ENCODE measurements around the gene LARGE1. TPM values are rescaled to one million over a fixed set of nuclear protein-coding genes. Genes with fewer than 3 reads are reported as not detected.

The LARGE1 gene
- total RNA-seq, 1 experiment from 2014 or later: 30.7 TPM

DNA sequence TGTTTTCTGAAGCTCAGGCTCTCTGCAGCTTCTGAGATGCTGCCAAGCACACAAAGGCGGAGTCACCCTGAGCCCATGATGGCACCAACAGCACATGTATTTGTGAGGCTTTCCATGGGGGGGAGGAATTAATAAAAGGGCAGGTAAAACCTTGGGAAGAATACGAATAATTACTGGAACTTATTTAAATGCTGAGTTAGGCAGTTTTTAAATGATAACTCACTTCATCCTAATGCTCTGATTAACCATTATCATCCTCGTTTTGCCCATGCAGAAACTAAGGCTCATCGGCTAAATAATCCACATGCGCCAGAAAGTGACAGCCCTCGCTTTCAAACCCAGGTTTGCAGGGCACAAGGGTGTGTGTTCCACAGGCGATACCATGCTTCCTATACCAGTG lies 35.4 kb downstream of the LARGE1 start:
- no peaks in the 10 kb centered on the region for H3K27me3 ChIP-seq (ENCODE audit: control insufficient read depth, insufficient read depth, low read length)
- H3K4me3 ChIP-seq (ENCODE audit: insufficient read depth, low read depth, low read length): no peak overlapping the region
- no peak for DNase-seq
- no peaks in the 10 kb centered on the region for H3K36me3 ChIP-seq (replicated peaks; ENCODE audit: control insufficient read depth, insufficient read depth, low read length)

DNA sequence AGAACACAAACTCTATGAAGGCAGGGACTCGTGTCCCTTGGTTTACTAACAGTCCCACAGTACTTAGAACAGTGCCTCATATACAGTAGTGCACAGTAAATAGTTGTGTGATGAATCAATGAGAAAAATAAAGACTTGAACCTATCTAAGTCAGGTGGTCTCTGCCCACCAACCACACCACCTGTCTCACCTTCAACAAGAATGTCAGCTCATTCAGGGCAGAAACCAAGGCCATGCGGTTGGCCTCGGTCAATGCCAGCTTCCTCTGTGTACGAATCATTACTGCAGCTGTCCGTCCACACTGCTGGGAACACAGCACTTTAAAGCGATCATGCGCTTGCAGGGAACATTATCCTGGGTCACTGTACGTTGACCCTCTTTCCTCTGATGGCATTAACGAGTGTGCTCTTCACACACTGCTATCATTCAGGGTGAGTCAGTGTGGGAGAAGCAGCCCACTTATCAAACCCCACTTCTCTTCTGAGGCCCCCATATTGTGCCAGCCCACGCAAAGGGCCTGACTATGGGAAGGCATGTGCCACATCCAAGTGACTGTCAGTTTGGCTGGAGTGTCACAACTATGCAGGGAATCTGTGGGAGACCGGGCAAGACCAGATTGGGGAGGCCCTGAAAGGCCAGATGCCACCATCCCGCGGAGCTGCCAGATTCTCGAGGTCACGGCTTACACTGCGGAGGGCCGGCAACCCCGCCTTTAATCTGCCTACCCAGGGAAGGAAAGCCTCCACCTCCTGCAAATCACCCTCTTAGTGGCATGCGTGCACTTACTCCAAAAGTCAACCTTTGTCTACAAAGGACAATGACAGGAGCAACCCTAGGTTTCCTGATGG lies 36.1 kb downstream of the LARGE1 start:
- no peak for DNase-seq
- Histone ChIP-seq H3K27me3 (ENCODE audit: control insufficient read depth, insufficient read depth, low read length) (no peaks in the 10 kb centered on the region), H3K36me3 (replicated peaks; ENCODE audit: control insufficient read depth, insufficient read depth, low read length) (no peaks in the 10 kb centered on the region), H3K4me3 (ENCODE audit: insufficient read depth, low read depth, low read length) (no peak overlapping the region)

DNA sequence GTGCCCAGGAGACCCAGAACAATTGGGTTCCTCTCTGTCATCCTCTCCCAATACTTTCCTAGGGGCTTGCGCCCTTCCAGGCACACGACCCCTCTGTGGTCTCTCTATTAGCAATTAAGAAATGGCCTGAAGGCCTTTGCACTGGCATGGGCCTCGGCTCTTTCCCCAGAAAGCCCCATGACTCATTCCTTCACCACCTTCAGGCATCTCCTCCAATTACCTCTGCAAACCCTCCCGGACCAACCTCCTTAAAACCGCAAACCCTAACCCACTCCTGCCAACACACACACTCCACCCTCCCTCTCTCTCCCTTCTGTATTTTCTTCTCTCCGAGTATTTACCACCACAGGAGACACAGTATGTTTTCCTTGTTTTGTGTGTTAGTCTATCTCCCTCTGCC lies 36.7 kb downstream of the LARGE1 start:
- Histone ChIP-seq H3K4me3 (ENCODE audit: insufficient read depth, low read depth, low read length) (no peak overlapping the region), H3K27me3 (ENCODE audit: control insufficient read depth, insufficient read depth, low read length) (no peaks in the 10 kb centered on the region), H3K36me3 (replicated peaks; ENCODE audit: control insufficient read depth, insufficient read depth, low read length) (no peaks in the 10 kb centered on the region)
- no peak for DNase-seq

GRCh38 chr22:33882991-33883390 lies 37.3 kb downstream of the LARGE1 start:
- Histone ChIP-seq H3K36me3 (replicated peaks; ENCODE audit: control insufficient read depth, insufficient read depth, low read length) (no peaks in the 10 kb centered on the region), H3K27me3 (ENCODE audit: control insufficient read depth, insufficient read depth, low read length) (no peaks in the 10 kb centered on the region), H3K4me3 (ENCODE audit: insufficient read depth, low read depth, low read length) (no peak overlapping the region)
- no peak for DNase-seq

GRCh38 chr22:33880986-33881385 lies 39.3 kb downstream of the LARGE1 start:
- DNase-seq: no peak
- no peaks in the 10 kb centered on the region for H3K27me3 ChIP-seq (ENCODE audit: control insufficient read depth, insufficient read depth, low read length)
- no peak overlapping the region for H3K4me3 ChIP-seq (ENCODE audit: insufficient read depth, low read depth, low read length)
- no peaks in the 10 kb centered on the region for H3K36me3 ChIP-seq (replicated peaks; ENCODE audit: control insufficient read depth, insufficient read depth, low read length)

DNA sequence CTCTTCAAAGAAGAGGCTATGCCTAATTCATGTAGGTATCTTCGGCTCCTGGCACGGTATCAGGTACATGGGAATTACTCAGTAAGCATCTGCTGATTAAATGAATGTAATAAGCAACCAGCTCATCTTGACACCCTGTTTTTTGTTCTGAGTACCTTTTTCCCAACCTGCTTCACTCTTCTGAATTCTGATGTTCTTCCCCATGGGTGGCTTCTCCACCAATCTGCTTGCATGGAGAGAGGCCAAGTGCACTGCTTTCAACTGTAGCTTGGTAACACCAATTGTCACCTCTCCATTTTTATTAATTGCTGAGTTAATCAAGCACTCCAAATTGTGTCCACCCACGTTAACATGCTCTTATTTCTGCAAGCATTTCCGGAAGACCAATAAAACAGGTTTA lies 40.5 kb downstream of the LARGE1 start:
- H3K36me3 ChIP-seq (replicated peaks; ENCODE audit: control insufficient read depth, insufficient read depth, low read length): no peaks in the 10 kb centered on the region
- H3K27me3 ChIP-seq (ENCODE audit: control insufficient read depth, insufficient read depth, low read length): no peaks in the 10 kb centered on the region
- H3K4me3 ChIP-seq (ENCODE audit: insufficient read depth, low read depth, low read length): no peak overlapping the region
- no peak for DNase-seq

- no peaks in the 10 kb centered on the region for H3K36me3 ChIP-seq (replicated peaks; ENCODE audit: control insufficient read depth, insufficient read depth, low read length)
- no peak overlapping the region for H3K4me3 ChIP-seq (ENCODE audit: insufficient read depth, low read depth, low read length)
- DNase-seq: no peak
- H3K27me3 ChIP-seq (ENCODE audit: control insufficient read depth, insufficient read depth, low read length): no peaks in the 10 kb centered on the region
Observed at GRCh38 chr22:33875316-33875715, 45.0 kb downstream of the LARGE1 start.

DNA sequence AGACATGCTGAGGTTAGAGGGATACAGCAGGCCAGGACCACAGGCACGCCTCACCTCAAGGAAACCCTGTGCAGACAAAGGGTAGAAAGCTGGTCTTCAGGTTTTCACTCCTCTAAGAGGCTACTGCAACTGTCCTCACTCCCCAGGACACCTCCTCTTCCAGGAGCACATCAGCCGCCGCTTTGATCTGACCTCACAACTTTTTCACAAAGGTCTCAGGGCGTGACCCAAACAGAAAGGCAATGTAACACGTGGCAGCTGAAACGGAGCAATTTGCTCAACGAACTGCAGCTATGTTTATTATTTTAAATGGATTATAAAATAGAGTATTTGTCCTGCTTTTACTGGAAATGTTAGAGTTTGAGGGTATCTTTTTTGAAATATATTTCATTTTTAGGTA lies 46.1 kb downstream of the LARGE1 start:
- no peaks in the 10 kb centered on the region for H3K27me3 ChIP-seq (ENCODE audit: control insufficient read depth, insufficient read depth, low read length)
- DNase-seq: peak; percentile 43
- no peak overlapping the region for H3K4me3 ChIP-seq (ENCODE audit: insufficient read depth, low read depth, low read length)
- H3K36me3 ChIP-seq (replicated peaks; ENCODE audit: control insufficient read depth, insufficient read depth, low read length): no peaks in the 10 kb centered on the region

- Histone ChIP-seq H3K36me3 (replicated peaks; ENCODE audit: control insufficient read depth, insufficient read depth, low read length) (no peaks in the 10 kb centered on the region), H3K4me3 (ENCODE audit: insufficient read depth, low read depth, low read length) (no peak overlapping the region), H3K27me3 (ENCODE audit: control insufficient read depth, insufficient read depth, low read length) (no peaks in the 10 kb centered on the region)
- no peak for DNase-seq
Observed at GRCh38 chr22:33873666-33874065, 46.6 kb downstream of the LARGE1 start.

DNA sequence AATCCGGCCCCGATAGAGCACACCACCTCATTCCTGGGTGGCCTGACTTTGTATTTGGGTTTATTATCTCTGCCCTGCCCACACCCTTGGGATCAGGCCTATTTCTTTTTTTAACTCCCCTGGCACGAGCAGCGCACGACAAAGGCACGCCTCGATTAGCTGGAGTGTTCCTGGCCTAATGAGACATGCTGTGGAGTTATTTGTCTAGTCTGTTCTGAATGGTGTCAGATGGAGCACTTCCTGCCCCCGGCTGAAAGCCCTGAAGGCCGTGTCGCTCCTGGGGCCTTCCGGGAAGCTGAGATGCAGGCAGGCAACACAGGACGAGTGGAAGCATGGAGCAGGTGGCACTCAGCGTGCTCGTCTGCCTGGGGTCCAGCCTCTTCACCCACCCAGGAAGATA lies 47.1 kb downstream of the LARGE1 start:
- no peak for DNase-seq
- no peaks in the 10 kb centered on the region for H3K27me3 ChIP-seq (ENCODE audit: control insufficient read depth, insufficient read depth, low read length)
- no peaks in the 10 kb centered on the region for H3K36me3 ChIP-seq (replicated peaks; ENCODE audit: control insufficient read depth, insufficient read depth, low read length)
- no peak overlapping the region for H3K4me3 ChIP-seq (ENCODE audit: insufficient read depth, low read depth, low read length)

DNA sequence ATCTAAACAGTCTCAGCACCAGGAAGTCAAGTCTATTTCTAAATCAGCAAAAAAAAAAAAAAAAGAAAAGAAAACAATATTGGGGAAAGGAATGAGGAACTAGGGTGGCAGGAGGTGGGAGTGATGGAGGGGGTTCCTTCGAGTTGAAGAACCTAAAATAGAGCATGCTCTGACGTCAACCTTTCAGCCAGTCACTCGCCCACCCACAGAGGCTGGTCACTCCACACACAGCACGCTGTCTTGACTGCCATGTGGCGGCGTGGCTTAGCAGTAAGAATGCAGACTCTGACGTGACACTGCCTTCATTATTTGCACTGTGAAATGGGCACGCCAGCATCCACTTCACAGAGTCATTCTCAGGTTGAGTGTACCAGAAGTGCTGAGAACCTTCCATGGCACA lies 48.3 kb downstream of the LARGE1 start:
- Histone ChIP-seq H3K4me3 (ENCODE audit: insufficient read depth, low read depth, low read length) (no peak overlapping the region), H3K36me3 (replicated peaks; ENCODE audit: control insufficient read depth, insufficient read depth, low read length) (no peaks in the 10 kb centered on the region), H3K27me3 (ENCODE audit: control insufficient read depth, insufficient read depth, low read length) (no peaks in the 10 kb centered on the region)
- DNase-seq: no peak

- Histone ChIP-seq H3K36me3 (replicated peaks; ENCODE audit: control insufficient read depth, insufficient read depth, low read length) (no peaks in the 10 kb centered on the region), H3K4me3 (ENCODE audit: insufficient read depth, low read depth, low read length) (no peak overlapping the region), H3K27me3 (ENCODE audit: control insufficient read depth, insufficient read depth, low read length) (no peaks in the 10 kb centered on the region)
- DNase-seq: no peak
Observed at GRCh38 chr22:33869946-33870345, 50.3 kb downstream of the LARGE1 start.

GRCh38 chr22:33867971-33868370 lies 52.3 kb downstream of the LARGE1 start:
- no peak for DNase-seq
- Histone ChIP-seq H3K27me3 (ENCODE audit: control insufficient read depth, insufficient read depth, low read length) (no peaks in the 10 kb centered on the region), H3K4me3 (ENCODE audit: insufficient read depth, low read depth, low read length) (no peak overlapping the region), H3K36me3 (replicated peaks; ENCODE audit: control insufficient read depth, insufficient read depth, low read length) (no peaks in the 10 kb centered on the region)

GRCh38 chr22:33867118-33867866 lies 53.0 kb downstream of the LARGE1 start:
- DNase-seq: no peak
- Histone ChIP-seq H3K36me3 (replicated peaks; ENCODE audit: control insufficient read depth, insufficient read depth, low read length) (no peaks in the 10 kb centered on the region), H3K27me3 (ENCODE audit: control insufficient read depth, insufficient read depth, low read length) (no peaks in the 10 kb centered on the region), H3K4me3 (ENCODE audit: insufficient read depth, low read depth, low read length) (no peak overlapping the region)

GRCh38 chr22:33866511-33866910 lies 53.8 kb downstream of the LARGE1 start:
- no peaks in the 10 kb centered on the region for H3K27me3 ChIP-seq (ENCODE audit: control insufficient read depth, insufficient read depth, low read length)
- no peak overlapping the region for H3K4me3 ChIP-seq (ENCODE audit: insufficient read depth, low read depth, low read length)
- DNase-seq: no peak
- H3K36me3 ChIP-seq (replicated peaks; ENCODE audit: control insufficient read depth, insufficient read depth, low read length): no peaks in the 10 kb centered on the region

Data from H7 (cell line).